HEK293 (cell line): ENCODE data around the gene OPA3.

Experiments
- CTCF ChIA-PET: fragments of 350-600 bp; formaldehyde crosslinking; extraction: SDS; loops from one replicate; lab custom pipeline; 2021; ENCODE audit warnings: antibody characterized with exemption; lab: Yijun Ruan, JAX
- POLR2A ChIA-PET: fragments of 300-600 bp; formaldehyde crosslinking; extraction: SDS; loops from one replicate; lab custom pipeline; 2020; ENCODE audit warnings: antibody characterized with exemption, inconsistent platforms; lab: Yijun Ruan, JAX
- H3K27ac ChIP-seq: fragments of 200-500 bp; sonication (Bioruptor generic); 2 replicates; pipeline ENCODE4 v1.5.1; 2014; ENCODE audit warnings: low read depth, low read length, control low read depth, inconsistent platforms; ENCODE audit errors: extremely low read depth
- H3K36me3 ChIP-seq, 2 experiments: fragments of 200-500 bp in 1 of 2; sonication (Bioruptor generic) in 1 of 2; 1 replicate in 1 of 2; 2 replicates in 1 of 2; pipeline ENCODE4 v1.5.1; 2014 to 2017; ENCODE audit warnings: inconsistent platforms in 2 of 2, low read length in 2 of 2; ENCODE audit not compliant: control insufficient read depth in 2 of 2, insufficient read depth in 1 of 2
- H3K4me1 ChIP-seq: fragments of 200-500 bp; sonication (Bioruptor generic); 2 replicates; pipeline ENCODE4 v1.5.1; 2014; ENCODE audit warnings: mild to moderate bottlenecking, low read length, inconsistent platforms; ENCODE audit not compliant: control insufficient read depth, insufficient read depth
- H3K4me3 ChIP-seq: 2 replicates; pipeline ENCODE4 v1.5.1; 2011; ENCODE audit warnings: low read depth, mild to moderate bottlenecking, control low read depth, low read length, moderate library complexity
- H3K9me3 ChIP-seq: fragments of 200-500 bp; sonication (Bioruptor generic); 2 replicates; pipeline ENCODE4 v1.5.1; 2014; ENCODE audit warnings: low read depth, low read length, inconsistent platforms; ENCODE audit not compliant: control insufficient read depth, insufficient read depth
- GLIS2 ChIP-seq: fragments of 450-650 bp; formaldehyde crosslinking; IDR thresholded peaks from 2 replicates; pipeline ENCODE4 v1.5.1; 2016; ENCODE audit warnings: missing biosample characterization, missing genetic modification characterization
- HIC1 ChIP-seq: fragments of 450-650 bp; formaldehyde crosslinking; IDR thresholded peaks from 2 replicates; pipeline ENCODE4 v1.5.1; 2016; ENCODE audit warnings: missing biosample characterization, missing genetic modification characterization
- HOXC10 ChIP-seq: sonication (generic); formaldehyde crosslinking; IDR thresholded peaks from 2 replicates; pipeline ENCODE4 v1.8.1; 2023; ENCODE audit warnings: mild to moderate bottlenecking, missing genetic modification reagents
- KLF9 ChIP-seq: fragments of 450-650 bp; formaldehyde crosslinking; IDR thresholded peaks from 2 replicates; pipeline ENCODE4 v1.5.1; 2016; ENCODE audit warnings: missing biosample characterization, missing genetic modification characterization, low read depth
- SCRT1 ChIP-seq: fragments of 450-650 bp; formaldehyde crosslinking; IDR thresholded peaks from 2 replicates; pipeline ENCODE4 v1.5.1; 2016; ENCODE audit warnings: missing biosample characterization, missing genetic modification characterization, borderline replicate concordance
- WT1 ChIP-seq: fragments of 450-650 bp; formaldehyde crosslinking; IDR thresholded peaks from 2 replicates; pipeline ENCODE4 v1.5.1; 2016; ENCODE audit warnings: missing biosample characterization, missing genetic modification characterization
- ZFHX2 ChIP-seq: fragments of 450-650 bp; formaldehyde crosslinking; conservative IDR thresholded peaks from 2 replicates; pipeline ENCODE4 v1.5.1; 2016; ENCODE audit warnings: missing biosample characterization, missing genetic modification characterization
- ZFP3 ChIP-seq: fragments of 450-650 bp; formaldehyde crosslinking; IDR thresholded peaks from 2 replicates; pipeline ENCODE4 v1.5.1; 2016; ENCODE audit warnings: low read depth, missing biosample characterization, missing genetic modification characterization
- ZNF175 ChIP-seq: fragments of 450-650 bp; formaldehyde crosslinking; IDR thresholded peaks from 2 replicates; pipeline ENCODE4 v1.5.1; 2016; ENCODE audit warnings: missing biosample characterization, missing genetic modification characterization
- ZNF239 ChIP-seq: fragments of 450-650 bp; formaldehyde crosslinking; IDR thresholded peaks from 2 replicates; pipeline ENCODE4 v1.5.1; 2016; ENCODE audit warnings: missing biosample characterization, missing genetic modification characterization
- ZNF362 ChIP-seq: fragments of 450-650 bp; formaldehyde crosslinking; IDR thresholded peaks from 2 replicates; pipeline ENCODE4 v1.5.1; 2016; ENCODE audit warnings: missing biosample characterization, missing genetic modification characterization
- ZNF37A ChIP-seq: fragments of 450-650 bp; IDR thresholded peaks from 2 replicates; pipeline ENCODE4 v1.5.1; 2018; ENCODE audit warnings: missing biosample characterization, missing genetic modification characterization
- ZNF473 ChIP-seq: fragments of 450-650 bp; formaldehyde crosslinking; IDR thresholded peaks from 2 replicates; pipeline ENCODE4 v1.5.1; 2017; ENCODE audit warnings: missing biosample characterization, missing genetic modification characterization
- ZNF530 ChIP-seq: fragments of 450-650 bp; formaldehyde crosslinking; IDR thresholded peaks from 2 replicates; pipeline ENCODE4 v1.5.1; 2016; ENCODE audit warnings: low read depth, missing biosample characterization, missing genetic modification characterization
- ZNF660 ChIP-seq: fragments of 450-650 bp; IDR thresholded peaks from 2 replicates; pipeline ENCODE4 v1.5.1; 2018; ENCODE audit warnings: missing biosample characterization, mild to moderate bottlenecking, missing genetic modification characterization
- ZNF692 ChIP-seq: fragments of 450-650 bp; formaldehyde crosslinking; IDR thresholded peaks from 2 replicates; pipeline ENCODE4 v1.5.1; 2016; ENCODE audit warnings: missing biosample characterization, missing genetic modification characterization
- ZNF776 ChIP-seq: fragments of 450-650 bp; formaldehyde crosslinking; IDR thresholded peaks from 2 replicates; pipeline ENCODE4 v1.5.0; 2017; ENCODE audit warnings: missing biosample characterization, missing genetic modification characterization, borderline replicate concordance
- ZNF792 ChIP-seq: fragments of 450-650 bp; formaldehyde crosslinking; IDR thresholded peaks from 2 replicates; pipeline ENCODE4 v1.5.1; 2016; ENCODE audit warnings: missing biosample characterization, missing genetic modification characterization
- ZSCAN23 ChIP-seq: fragments of 450-650 bp; formaldehyde crosslinking; IDR thresholded peaks from 2 replicates; pipeline ENCODE4 v1.5.1; 2016; ENCODE audit warnings: missing biosample characterization, missing genetic modification characterization

OPA3 gene

GRCh38 chr19:45502111-45502510, 82.5 kb downstream of the OPA3 start:
- no peak overlapping the region for H3K27ac ChIP-seq
- ChIA-PET POLR2A (no interaction called here), CTCF (interaction anchor here (1.3 kb wide), 1 partner anchor 17 kb away, joined by 3 read pairs; no protein-coding TSS in a partner anchor)
- no peaks in the 10 kb centered on the region for H3K9me3 ChIP-seq
- peaks cover 9% of the 10 kb centered on the region for H3K4me1 ChIP-seq
- TF ChIP-seq ZNF239 (tag by site-specific recombination), result no peak
- peak; percentile 81; the same call in 1 of the 2 replicates for TF ChIP-seq ZNF362 (tag by site-specific recombination)
- no peak overlapping the region for H3K4me3 ChIP-seq
- H3K36me3 ChIP-seq, result no peaks in the 10 kb centered on the region

- no peak overlapping the region for H3K4me3 ChIP-seq
- no peaks in the 10 kb centered on the region for H3K36me3 ChIP-seq
- ChIA-PET CTCF (interaction anchor here (1.0 to 1.3 kb wide), 2 partner anchors 16 to 62 kb away, joined by 3 read pairs; no protein-coding TSS in a partner anchor), POLR2A (no interaction called here)
- peaks cover 9% of the 10 kb centered on the region for H3K4me1 ChIP-seq
- TF ChIP-seq ZFHX2 (tag by site-specific recombination), result no peak
- no peak for TF ChIP-seq HOXC10 (CRISPR knock-in tag)
- TF ChIP-seq KLF9 (tag by site-specific recombination), result no peak
- TF ChIP-seq ZNF37A, result no peak
- no peak for TF ChIP-seq SCRT1 (tag by site-specific recombination)
- no peak for TF ChIP-seq GLIS2 (tag by site-specific recombination)
- TF ChIP-seq ZNF530 (tag by site-specific recombination), result no peak
- no peak for TF ChIP-seq ZNF660 (tag by site-specific recombination)
- no peak for TF ChIP-seq ZNF776
- TF ChIP-seq ZNF692 (tag by site-specific recombination), result no peak
- no peak for TF ChIP-seq HIC1 (tag by site-specific recombination)
- TF ChIP-seq ZNF175 (tag by site-specific recombination), result no peak
- no peak for TF ChIP-seq WT1 (tag by site-specific recombination)
- TF ChIP-seq ZSCAN23 (tag by site-specific recombination), result no peak
- TF ChIP-seq ZNF792 (tag by site-specific recombination), result no peak
- TF ChIP-seq ZNF473 (tag by site-specific recombination), result no peak
- TF ChIP-seq ZFP3 (tag by site-specific recombination), result no peak
- H3K27ac ChIP-seq, result no peak overlapping the region
- no peaks in the 10 kb centered on the region for H3K9me3 ChIP-seq
Observed at GRCh38 chr19:45501730-45502014, 82.9 kb downstream of the OPA3 start.
